Measurements from ENCODE around the gene KIF26B.

The KIF26B gene

DNA sequence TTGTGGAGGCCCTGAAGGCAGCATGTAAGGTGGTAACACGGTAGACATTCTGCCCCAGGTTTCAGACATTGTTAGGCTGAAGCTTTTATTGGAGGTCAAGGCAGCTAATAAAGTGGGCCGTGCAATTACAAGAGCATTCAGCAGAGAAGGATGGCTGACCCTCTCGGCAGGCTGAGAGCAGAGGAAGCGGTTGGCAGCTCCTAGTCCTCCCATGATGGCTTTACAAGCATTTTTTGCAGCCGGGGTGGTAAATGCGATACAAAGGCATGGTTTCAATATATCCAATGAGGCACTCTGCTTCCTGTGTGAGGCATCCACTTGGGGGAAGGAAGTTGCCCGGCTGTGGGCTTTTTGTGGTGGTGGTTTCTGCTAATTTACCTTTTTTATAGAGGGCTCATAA is 14.6 kb downstream of the KIF26B start:
- no peak for DNase-seq (ENCODE audit: low read depth in 2 of 3, low spot score in 1 of 3)

DNA sequence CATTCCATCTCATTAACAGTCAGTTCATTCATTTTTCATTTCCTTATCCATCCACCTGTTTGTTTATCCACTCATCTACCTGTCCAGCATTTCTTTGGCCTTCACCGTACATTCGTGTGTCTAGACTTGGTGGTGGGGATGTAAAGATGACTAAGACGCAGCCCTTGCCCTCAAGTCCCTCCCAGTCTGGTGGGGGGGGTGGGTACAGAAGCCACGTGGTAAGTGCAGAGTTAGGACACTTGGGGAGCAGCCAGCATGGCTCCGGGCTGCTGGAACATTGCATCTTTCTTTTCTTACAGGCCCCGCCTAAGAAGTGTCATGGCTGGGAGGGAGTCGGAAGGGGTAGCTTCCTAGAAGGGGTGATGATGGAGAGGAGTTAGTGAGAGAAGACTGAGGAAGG is 17.2 kb downstream of the KIF26B start:
- no peak for DNase-seq (ENCODE audit: low read depth in 2 of 3, low spot score in 1 of 3)

DNA sequence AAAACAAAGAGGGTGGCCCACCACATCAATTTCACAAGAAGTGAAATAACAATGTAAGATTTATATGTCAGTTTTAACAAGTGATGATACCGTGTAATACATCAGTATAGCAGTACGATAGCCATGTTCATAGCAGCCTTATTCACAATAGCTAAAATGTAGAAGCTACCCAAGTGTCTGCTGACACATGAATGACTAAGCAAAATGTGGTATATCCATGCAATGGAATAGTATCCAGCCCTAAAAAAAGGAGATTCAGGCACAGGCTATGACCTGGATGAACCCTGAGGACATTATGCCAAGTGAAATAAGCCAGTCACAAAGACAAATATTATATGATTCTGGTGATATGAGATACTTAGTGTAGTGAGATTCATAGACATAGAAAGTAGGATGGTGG is 18.0 kb downstream of the KIF26B start:
- DNase-seq (ENCODE audit: low read depth in 2 of 3, low spot score in 1 of 3): no peak

- DNase-seq (ENCODE audit: low read depth in 2 of 3, low spot score in 1 of 3): no peak
Measured at GRCh38 chr1:245173446-245174211, 18.8 kb downstream of the KIF26B start.

DNA sequence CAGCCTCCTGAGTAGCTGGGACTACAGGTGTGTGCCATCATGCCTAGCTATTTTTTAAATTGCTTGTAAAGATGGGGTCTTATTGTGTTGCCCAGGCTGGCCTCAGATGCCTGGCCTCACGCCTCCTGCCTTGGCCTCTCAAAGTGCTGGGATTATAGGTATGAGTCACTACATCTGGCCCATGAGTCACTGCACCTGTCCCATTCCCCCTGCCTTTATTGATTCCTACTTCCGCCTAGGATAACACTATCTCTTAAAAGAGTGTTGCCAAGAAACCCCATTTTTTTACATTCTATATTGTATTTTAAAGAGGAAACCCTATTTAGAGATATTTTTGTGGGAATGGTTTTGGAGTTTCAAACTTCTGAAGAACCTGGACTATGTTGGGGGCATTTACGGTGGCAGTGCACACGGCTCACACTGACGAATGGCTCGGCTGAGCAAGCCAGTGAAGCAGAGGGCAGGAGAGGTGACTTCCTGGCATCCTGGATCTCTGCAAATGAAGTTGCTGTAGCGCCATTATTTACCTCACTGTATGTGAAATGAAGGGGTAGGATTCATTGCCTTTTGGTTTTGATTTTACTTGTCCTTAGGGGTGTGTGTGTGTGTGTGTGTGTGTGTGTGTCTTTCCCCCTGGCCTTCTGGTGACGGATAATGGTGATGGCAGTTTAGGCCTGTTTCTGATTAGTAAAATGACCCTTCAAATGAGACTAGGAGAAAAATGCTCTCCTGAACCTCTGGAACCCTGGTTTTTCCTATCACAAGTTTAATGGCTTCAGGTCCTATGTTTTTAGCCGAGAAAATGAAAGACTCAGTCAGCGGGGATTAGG is 22.5 kb downstream of the KIF26B start:
- no peak for DNase-seq (ENCODE audit: low read depth in 2 of 3, low spot score in 1 of 3)

DNA sequence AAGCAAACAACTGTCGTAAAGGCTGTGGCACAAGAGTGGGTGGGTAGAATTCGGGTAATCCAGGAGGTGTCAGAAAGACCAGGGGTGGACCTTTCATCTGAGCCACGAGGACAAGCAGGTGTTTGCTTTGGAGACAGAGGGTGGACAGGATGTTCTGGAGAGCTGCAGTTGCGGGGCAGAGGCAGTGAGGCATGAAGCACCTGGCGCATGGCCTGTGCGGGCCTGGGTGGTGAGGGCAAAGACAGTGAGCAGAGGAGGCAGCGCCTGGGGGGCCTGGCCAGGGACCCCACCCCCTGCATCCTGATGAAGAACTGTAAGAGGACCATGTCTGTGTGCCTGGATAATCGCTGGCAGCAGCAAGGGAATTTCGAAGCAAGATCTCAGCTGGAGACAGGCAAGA is 24.9 kb downstream of the KIF26B start:
- no peak for DNase-seq (ENCODE audit: low read depth in 2 of 3, low spot score in 1 of 3)

DNA sequence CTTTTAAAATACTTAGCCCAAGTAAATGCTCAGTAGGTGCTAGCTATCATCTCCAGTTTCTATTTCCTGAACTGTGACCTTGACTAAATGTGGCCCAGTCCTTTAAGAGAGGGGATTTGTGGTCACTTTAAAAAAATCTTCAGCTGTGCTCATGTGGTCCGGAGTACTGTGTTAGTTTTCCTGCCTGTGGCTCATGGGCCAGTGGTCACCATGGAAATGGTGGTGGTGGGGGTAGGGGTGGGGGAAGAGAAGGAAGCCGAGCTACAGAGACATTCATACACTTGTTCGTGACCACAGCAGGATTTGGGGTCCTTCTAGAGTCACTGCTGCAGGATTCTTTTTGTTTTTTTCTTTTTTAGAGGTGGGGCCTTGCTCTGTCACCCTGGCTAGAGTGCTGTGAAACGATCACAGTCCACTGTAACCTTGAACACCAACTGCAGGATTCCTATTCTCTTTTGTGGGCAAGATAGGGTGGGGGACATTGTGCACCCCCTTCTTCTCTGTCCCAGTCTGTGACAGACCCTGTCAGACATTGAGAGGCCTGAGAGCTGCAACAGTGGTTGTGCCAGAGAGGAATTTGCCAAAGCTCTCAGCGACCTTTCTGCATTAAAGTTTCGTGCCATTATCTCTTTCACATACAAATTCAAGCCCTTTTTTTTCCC is 25.8 kb downstream of the KIF26B start:
- no peak for DNase-seq (ENCODE audit: low read depth in 2 of 3, low spot score in 1 of 3)

DNA sequence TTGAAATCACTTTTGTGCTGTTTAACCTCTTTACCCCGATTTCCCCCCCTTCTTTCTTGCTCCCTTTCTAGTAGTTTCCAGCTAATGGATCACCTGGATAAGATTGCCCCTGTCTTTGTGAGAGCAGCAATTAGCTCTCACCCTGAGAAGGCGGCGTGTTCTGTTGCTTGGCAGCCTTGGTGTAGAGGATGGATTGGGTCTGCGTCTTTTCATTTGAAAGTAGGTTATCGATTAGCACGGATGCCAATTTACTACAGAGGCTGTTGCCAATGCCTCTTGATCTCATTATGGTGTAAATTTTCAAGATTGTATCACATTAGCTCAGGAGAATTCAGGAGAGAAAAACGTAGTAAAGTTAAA is 26.4 kb downstream of the KIF26B start:
- DNase-seq (ENCODE audit: low read depth in 2 of 3, low spot score in 1 of 3): no peak

DNA sequence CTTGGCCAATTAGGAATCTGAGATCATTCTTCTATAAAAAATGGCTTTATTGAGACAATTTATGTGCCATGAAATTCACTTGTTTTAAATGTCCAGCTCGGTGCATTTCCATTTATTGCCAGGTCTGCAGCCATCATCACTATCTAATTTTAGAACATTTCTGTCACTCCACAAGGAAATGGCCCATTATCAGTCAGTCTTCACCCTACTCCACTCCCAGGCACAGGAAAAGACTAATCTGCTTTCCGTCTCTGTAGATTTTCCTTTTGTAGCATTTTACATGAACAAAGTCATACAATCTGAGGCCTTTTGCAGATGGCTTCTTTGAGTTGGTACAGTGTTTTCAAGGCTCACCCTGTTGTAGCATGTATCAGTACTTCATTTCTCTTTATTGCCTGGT is 27.2 kb downstream of the KIF26B start:
- DNase-seq (ENCODE audit: low read depth in 2 of 3, low spot score in 1 of 3): no peak

GRCh38 chr1:245183429-245183828 is 28.6 kb downstream of the KIF26B start:
- DNase-seq (ENCODE audit: low read depth in 2 of 3, low spot score in 1 of 3): no peak

DNA sequence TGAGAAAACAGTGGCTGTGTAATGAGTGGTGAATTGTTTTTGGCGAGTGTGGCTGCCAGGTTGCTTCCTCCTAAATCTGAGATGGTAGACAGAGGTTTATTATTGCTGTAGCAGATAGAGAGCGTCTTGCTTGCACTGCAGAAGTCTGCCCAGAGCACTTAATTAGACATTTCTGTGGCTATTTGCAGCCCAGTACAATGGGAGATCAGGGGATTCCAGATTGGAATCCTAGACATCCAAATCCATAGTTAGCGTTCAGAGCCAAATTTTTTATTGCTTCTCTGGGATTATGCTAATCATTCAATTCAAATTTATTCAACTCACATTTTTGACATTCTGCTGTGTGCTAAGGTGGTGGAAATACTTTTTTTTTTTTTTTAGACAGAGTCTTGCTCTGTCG is 30.0 kb downstream of the KIF26B start:
- DNase-seq (ENCODE audit: low read depth in 2 of 3, low spot score in 1 of 3): no peak

GRCh38 chr1:245188403-245188802 is 33.6 kb downstream of the KIF26B start:
- no peak for DNase-seq (ENCODE audit: low read depth in 2 of 3, low spot score in 1 of 3)

DNA sequence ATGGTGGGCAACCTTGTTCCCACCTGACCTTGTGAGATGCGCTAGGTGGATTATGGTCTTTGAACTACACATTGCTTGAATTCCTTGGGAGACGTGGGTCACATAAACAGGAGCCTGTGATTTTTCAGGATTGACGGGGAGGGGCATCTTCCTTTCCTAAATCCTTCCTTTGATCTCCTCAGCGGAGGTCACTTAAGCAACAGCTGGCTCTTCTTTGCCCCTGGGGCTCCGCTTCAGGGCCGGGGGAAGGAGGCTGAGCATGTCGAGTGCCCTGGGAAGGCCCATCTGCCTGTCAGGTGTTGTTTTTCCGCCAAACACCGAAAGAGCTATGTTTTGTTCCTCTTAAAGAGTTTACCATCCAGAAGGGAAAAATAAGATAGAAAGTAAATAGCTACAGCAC is 40.6 kb downstream of the KIF26B start:
- no peak for DNase-seq (ENCODE audit: low read depth in 2 of 3, low spot score in 1 of 3)

DNA sequence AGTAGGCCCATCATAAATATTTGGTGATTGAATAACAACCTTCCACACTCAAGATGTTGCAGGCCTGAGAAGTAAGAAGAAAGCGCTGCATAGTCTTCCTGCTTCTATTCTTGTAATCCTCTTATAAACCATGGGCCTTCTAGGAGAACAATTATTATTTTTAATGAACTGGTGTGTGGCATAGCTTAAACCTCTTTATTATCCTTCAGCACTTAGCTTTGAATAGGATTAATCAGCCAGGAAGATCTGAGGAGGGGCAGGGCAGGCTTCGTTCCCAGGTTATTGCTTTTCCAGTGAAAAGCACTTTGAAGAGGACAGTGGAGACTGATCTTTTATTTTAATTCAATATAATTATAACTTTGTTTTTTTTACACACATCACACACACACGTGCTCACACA is 42.3 kb downstream of the KIF26B start:
- DNase-seq (ENCODE audit: low read depth in 2 of 3, low spot score in 1 of 3): no peak

GRCh38 chr1:245197911-245198379 is 43.2 kb downstream of the KIF26B start:
- no peak for DNase-seq (ENCODE audit: low read depth in 2 of 3, low spot score in 1 of 3)

- DNase-seq (ENCODE audit: low read depth in 2 of 3, low spot score in 1 of 3): no peak
Measured at GRCh38 chr1:245198748-245199516, 44.1 kb downstream of the KIF26B start.

GRCh38 chr1:245200146-245200545 is 45.4 kb downstream of the KIF26B start:
- no peak for DNase-seq (ENCODE audit: low read depth in 2 of 3, low spot score in 1 of 3)

GRCh38 chr1:245201201-245201600 is 46.4 kb downstream of the KIF26B start:
- DNase-seq (ENCODE audit: low read depth in 2 of 3, low spot score in 1 of 3): no peak

GRCh38 chr1:245201827-245202226 is 47.0 kb downstream of the KIF26B start:
- DNase-seq (ENCODE audit: low read depth in 2 of 3, low spot score in 1 of 3): no peak

DNA sequence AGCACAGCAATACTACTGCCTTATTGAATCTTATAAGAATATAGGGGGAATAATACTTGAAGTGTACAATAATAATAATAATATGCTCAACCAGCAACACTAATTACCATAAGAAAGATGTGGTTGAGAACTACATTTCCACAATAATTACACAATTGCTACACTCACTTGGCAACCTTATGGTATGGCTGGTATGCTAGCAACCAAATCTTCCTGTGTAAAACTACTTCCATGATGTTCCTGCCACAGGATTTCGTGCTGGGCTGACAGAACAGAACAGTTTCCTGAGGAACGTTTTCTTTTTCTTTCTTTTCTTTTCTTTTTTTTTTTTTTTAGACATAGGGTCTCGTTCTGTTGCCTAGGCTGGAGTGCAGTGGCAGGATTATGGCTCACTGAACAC is 50.6 kb downstream of the KIF26B start:
- DNase-seq (ENCODE audit: low read depth in 2 of 3, low spot score in 1 of 3): no peak

DNA sequence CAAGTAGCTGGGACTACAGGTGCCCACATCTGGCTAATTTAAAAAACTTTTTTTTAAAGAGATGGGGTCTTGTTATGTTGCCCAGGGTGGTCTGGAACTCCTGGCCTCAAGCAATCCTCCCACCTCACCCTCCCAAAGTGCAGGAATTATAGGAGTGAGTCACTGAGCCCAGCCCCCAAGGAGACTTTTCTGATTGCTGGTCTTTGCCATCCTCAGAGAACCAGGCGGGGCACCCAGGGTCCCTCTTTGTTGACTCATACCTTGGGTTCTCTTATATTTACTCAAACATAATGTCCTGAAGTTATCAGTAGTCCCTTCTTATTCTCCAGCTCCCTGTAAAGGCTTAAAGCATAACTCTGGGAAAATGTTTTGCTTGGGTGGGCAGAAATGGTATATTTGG is 51.1 kb downstream of the KIF26B start:
- no peak for DNase-seq (ENCODE audit: low read depth in 2 of 3, low spot score in 1 of 3)
